HG02973 (cell line): ENCODE data around the gene UBE2E1.
"Not testable (repeated sequence)": the region's sequence is repeated elsewhere in the genome, so short reads cannot be mapped to it uniquely, and the experiment has no call there.

Source experiments
- ATAC-seq: cut with Tn5 transposase; IDR thresholded peaks from one replicate; pipeline ENCODE4 v1.9.1; 2021; ENCODE audit warnings: moderate library complexity; ENCODE audit not compliant: unreplicated experiment

Gene UBE2E1

DNA sequence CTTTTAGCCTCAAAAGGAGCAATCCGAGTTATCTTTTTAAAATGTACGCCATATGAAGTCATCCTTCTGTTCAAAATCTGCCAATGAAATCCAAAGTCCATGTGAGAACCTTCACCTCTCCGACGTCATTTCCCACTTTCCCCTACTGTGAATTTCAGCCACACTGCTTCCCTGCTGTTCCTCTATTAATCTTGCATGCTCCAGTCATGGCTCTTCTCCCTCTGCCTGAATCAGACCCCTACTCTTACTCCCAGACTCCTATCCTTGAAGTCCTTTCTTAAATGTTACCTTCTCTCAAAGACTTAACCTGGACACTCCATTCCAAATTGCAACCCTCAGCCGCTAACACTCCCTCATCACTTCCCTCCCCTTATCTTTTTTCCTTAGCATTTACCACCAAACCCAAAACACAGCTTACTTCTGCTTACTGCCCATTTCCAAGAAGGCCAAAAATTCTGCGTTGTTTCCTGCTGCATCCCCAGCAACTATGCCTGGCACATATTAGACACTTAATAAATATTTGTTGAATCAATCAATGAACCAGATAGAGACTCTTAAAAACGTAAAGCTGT lies 109.9 kb downstream of the UBE2E1 start:
- ATAC-seq = no peak

DNA sequence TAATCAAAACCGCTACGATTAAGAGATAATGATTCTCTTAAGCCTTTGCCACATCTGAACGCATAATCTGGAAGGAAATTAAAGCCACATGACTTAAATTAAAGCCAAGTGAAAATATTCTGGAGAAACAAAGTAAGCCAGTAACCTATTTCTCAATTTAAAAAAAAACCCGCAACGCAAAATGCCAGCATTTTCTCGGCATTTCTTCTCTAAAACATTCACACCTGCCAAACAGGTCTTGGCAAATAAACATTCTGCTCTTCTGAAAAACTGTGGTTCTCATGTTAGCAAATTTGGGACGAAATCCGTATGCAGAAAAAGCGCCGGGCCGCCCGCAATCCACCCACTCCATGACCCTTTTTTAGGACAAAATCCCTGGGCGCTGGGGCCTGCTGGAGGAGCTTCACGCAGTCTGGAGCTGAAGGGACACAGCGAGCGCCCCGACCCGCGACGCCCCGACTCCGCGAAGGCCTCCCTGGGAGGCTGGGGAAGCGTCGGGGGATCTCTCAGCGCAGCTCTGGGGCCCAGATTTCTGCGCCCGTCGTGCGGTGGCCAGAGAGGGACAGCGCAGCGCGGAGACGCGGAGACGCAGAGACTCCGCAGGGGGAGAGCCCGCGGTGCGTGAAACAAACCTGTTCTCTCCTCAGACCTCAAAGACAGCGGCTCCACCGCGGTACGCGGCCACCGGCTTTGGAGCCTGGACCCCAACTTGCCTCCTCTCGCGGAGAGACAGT lies 110.6 kb downstream of the UBE2E1 start:
- peak; percentile 36 for ATAC-seq

DNA sequence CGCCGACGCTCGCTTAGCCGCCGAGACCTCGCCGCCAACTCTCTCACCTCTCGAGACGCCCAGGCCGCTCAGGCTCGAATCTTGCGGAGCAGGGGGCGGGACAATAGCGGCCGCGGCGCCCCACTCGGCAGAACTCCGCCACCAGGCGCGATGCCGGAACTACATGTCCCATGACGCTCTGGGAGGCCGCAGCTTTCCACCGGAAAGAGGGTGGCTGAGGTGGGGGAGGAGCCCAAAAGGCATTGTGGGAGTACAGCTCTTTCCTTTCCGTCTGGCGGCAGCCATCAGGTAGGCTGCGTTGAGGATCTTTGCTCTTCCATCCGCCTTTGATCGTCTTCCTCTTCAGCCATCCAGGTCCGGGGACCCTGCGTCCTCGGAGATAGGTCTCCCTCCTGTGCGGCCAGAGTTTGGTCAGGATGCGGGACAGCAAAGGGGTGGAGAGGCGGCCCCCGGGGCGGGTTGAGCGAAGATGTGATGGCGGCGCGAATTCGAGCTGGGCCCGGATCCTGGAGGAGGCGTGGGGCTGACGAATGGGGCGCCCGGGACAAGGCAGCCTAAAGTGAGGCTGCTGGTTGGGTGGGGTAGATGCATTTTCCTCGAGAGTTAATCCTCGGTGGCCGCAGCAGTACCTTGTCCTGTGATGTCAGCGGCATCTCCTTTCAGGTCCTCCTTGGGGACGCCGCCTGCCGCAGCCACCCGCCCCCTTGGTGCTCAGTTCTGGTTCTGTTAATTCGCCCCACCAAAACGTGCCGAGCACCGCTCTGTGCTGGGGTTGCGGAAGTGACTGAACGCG lies 111.3 kb downstream of the UBE2E1 start, which contains the start of the genes NKIRAS1 and RPL15:
Gene NKIRAS1, minus strand, starts transcription at position 105 of the 793 bp plus-strand sequence. CDS start 6,086 bp downstream, outside the sequence.
Gene RPL15, plus strand, starts transcription at position 247 of the 793 bp plus-strand sequence. CDS start 728 bp downstream, outside the sequence.
- peak; percentile 95 for ATAC-seq

DNA sequence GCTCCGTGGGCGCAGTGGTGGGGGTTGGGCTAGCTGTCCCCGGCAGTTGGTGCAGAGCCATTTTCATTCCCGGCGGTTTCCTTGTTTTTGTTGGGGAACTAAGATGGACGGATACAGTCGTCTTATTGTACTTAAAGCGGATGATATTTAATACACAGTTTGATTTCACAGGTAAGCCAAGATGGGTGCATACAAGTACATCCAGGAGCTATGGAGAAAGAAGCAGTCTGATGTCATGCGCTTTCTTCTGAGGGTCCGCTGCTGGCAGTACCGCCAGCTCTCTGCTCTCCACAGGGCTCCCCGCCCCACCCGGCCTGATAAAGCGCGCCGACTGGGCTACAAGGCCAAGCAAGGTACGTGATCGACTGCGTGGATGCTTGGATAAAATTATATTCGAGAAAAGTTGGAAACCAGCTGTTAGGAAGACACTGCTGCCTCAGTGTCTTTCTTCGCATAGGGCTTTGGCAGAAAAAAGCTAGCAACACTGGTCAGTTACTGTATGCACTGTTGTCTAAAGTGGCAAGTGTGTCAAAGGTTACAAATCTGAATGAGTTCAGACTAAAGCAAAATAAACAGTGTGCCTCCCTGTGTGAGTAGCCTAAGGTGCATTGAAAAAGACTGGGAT lies 112.0 kb downstream of the UBE2E1 start:
- ATAC-seq = not testable (repeated sequence)

DNA sequence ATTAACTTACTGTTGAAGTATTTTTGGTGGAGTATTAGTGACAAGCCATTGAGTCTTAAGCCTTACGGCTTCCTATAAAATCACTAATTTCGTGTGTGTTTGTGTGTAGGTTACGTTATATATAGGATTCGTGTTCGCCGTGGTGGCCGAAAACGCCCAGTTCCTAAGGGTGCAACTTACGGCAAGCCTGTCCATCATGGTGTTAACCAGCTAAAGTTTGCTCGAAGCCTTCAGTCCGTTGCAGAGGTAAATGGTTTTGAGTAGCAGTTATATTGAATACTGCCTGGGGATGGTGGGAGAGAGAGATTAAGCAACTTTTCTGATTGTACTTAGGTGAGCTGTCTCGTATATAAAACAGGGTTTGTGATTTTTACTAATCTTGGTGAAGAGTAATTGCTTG lies 112.6 kb downstream of the UBE2E1 start:
- not testable (repeated sequence) for ATAC-seq

DNA sequence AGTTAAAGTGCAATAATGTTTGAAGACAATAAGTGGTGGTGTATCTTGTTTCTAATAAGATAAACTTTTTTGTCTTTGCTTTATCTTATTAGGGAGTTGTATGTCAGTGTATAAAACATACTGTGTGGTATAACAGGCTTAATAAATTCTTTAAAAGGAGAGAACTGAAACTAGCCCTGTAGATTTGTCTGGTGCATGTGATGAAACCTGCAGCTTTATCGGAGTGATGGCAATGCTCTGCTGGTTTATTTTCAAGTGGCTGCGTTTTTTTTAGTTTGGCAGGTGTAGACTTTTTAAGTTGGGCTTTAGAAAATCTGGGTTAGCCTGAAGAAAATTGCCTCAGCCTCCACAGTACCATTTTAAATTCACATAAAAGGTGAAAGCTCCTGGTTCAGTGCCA lies 113.9 kb downstream of the UBE2E1 start:
- ATAC-seq = no peak

DNA sequence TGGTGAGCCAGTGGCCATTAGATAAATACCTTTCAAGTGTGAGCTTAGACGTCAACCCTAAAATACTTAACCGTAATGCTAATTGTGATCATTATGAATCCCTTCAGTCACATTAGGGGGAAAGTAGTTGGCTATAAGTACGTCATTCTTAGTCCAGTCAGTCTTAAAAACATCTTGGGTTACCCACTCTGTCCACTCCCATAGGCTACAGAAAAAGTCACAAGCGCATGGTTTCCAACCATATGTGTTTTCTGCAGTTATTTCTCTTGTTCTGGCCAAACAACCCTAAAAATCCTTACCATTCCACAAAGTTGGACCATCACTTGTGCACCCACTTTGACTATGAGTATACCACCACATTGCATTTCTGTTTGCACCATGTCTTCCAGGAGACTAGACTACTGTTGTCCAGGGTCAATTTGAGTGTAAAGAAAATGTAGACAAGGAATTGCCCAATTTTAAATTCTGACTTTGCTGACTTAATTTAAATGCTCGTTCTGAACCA lies 114.4 kb downstream of the UBE2E1 start:
- no peak for ATAC-seq

DNA sequence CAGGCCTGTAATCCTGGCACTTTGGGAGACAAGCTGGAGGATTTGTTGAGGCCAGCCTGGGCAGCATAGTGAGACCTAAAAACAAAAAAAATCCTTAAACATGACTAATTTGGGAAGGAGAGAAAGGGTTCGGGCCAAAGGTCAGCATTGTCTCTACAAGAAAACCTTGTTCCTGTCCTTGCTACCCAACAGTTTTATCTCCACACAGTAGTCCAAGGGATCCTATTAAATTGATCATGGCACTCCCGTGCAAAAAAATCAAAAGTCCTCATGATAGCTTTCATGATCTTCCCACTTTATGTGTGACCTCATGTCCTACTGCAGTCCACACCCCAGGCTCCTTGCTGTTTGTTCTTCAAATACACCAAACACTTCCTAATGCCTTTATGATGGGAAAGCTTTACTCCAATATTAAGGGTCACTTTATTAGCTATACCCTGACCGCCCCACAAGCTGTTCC lies 115.3 kb downstream of the UBE2E1 start:
- ATAC-seq = no peak

DNA sequence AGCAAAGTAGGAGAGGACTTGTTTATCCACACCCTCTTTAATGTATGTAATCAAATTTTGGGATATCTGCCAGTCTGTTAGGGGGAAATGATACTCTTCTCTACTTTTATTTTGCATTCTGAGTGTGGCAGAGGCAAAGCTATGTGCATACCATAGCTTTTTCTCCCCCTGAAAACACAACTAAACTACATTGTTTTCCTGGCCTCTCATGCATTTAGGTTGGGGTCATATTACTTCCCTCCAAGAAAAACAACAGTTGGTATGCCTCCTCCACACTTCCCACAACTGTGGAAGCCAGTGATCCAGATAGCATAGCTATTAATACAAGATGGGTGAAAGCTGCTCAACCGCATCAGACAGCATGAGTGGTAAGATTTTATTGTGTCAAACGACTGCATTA lies 118.0 kb downstream of the UBE2E1 start:
- no peak for ATAC-seq

DNA sequence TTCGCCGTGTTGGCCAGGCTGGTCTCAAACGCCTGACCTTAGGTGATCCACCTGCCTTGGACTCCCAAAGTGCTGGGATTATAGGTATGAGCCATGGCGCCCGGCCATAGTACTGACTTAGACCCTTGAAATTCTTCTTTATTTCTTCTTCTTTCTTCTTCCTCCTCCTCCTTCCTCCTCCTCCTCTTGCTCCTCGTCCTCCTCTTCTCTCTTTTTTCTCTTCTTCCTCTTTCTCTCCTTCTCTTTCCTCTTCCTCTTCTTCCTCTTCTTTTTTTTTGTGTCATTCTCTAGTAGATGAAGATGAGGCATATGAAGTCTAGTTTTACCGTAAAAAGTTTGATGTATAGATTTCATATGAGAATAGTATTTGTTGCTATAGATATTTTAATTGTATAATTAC lies 120.5 kb downstream of the UBE2E1 start:
- ATAC-seq = no peak

DNA sequence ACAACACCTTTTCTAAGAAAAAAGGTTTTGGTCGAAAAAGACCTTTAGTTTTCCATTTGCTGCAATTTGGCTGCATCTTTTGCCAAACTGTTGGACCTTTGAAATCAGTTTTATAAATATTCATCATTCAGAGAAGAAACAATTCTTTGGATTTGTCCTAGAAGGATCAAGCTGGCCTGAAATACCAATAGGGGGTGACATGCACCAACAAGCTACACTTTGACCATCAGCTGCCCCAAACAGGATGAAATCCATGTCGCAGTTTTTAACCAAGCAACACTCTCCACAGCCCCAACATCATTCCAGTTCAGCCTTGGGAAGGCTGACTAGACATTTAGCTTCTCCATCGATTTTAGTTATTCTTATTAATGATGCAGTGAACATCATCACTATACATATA lies 121.0 kb downstream of the UBE2E1 start:
- no peak for ATAC-seq

DNA sequence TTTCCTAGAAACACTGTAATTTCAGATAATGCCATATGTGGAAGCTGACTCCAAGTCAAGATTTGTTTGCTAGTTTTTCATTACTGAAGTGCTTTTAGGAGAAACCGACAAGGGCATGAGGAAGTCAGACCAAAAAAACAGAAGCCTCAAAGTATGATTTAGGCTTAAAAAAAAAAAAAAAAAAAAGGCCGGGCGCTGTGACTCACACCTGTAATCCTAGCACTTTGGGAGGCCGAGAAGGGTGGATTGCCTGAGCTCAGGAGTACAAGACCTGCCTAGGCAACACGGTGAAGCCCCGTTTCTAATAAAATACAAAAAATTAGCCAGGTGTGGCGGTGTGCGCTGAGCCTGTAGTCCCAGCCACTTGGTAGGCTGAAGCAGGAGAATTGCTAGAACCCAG lies 122.8 kb downstream of the UBE2E1 start:
- no peak for ATAC-seq

DNA sequence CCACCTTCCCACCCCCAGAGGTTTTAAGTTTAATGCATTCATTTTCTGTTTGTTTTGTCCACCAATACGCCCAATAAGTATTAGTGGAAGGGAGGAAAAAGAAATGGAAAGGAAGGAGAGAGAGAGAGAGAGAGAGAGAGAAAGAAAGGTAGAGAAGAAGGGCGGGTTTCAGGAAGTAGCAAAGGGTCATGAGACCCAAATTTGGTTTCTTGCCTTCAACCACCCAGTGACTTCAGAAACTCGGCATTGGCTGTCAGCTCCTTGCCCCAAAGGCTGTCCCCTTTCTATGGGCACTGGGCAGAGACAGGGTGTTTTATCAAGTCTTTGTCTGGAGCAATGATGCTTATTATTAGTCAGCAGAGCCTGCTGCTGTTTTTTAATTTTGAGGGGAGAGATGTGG lies 125.8 kb downstream of the UBE2E1 start:
- no peak for ATAC-seq

DNA sequence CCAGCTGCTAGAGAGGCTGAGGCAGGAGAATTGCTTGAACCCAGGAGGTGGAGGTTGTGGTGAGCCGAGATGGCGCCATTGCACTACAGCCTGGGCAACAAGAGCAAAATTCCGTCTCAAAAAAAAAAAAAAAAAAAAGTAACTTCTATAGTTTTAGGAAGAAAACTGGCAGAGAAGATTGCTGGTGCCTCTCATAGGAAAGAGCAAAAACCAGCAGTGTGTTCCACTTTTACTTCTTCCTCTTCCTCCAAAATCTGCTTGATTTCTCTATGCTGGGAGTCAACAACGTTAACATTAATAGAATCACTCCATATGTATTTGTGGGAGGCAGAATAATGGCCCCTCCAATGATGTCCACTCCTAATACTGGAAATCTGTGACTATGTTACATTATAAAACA lies 126.8 kb downstream of the UBE2E1 start:
- ATAC-seq = no peak

DNA sequence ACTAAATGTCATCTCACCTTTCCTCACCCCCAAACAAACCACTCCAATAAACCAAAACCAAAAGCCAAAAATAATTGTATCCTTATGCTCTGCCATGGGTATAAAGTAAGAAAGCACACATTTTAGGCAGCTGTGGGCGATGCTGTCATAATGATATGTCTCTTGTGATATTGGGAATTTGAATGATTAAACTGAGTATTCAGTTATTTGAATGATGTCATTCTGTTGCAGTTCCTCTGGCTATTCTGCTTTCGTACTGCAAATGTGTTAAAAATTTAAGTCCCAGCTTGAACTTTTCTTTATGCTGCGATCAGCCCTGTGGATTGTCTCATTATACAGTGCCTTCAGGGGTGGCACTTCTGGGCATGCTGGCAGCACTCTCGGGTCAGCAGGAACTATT lies 128.5 kb downstream of the UBE2E1 start:
- ATAC-seq = no peak

DNA sequence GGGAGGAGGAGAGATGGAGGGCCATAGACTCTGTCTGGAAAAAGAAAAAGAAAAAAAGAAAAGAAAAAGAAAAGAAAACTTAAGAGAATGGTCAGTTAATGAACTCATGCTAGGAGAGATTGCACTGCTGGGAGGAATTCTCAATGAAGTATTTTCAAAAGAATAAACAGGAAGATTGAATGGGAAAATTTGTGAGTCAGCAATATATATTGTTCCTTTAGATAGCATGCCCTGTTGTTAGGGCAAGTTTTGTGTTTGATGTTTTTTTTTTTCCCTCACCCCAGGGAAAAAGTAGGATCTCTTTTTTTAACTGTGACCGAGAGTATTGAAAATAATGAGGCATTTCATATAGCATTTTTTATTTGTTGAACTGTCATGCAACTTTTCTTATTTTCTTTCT lies 131.5 kb downstream of the UBE2E1 start:
- ATAC-seq = no peak

DNA sequence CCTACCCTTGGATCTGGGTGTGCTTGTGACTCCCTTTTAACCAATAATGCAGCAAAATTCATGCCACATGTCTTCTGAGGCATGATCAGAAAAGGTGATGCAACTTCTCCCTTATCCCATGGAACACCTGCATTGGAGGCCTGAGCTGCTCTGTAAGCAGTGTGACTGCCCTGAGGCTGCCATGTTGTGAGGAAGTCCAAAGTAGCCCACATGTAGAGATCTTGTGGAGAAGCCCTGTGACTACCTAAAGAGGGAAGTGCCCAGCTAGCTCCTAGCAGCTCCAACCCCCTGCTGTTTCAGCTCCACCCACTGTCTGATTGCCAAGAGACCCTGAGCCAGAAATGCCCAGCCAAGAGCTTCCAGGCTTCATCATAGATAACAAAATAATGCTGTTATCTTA lies 132.9 kb downstream of the UBE2E1 start:
- no peak for ATAC-seq

DNA sequence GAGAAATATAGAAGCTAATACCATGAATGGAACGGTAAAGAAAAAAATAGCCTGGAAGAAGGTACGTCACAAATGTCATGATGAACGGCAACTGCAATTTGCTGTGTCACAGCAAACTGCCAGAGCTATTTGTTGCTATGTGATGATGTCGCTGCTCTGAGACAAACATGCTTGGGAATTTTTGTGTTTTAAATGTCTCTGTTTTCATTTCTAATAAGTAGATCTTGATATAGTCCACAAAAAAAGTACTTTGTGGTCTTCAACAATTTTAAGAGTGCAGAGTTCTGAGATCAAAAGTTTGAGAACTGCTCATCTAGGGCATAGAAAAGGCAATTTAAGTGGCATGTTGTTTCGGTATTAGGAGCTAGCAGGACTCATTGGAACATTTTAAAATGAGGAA lies 135.0 kb downstream of the UBE2E1 start:
- no peak for ATAC-seq
